ENCODE data around the gene RAB40AL.

DNA sequence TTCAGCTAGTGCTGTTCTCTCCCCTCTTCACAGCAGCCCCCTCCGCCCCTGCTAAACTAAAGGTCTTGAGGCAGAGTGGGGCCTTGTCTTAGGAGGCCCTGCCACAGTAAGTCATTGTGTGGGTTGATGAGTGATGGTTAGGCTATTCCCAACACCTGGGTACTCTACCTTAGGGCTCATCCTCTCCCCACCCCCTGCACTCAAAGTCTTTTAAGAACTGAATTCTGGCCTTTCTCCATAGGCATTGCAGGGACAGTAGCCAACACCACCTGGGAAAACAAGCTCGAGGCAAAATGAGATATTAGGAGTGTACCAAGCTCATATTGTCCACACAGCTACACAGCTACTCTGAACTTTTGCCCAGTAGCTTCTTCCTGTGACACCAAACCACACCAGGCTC is 42.5 kb downstream of the RAB40AL start:
- TF ChIP-seq CTCF (conservative IDR thresholded peaks at IDR 0.05; ENCODE audit: low read length) (no peak), EZH2phosphoT487 (IDR thresholded peaks at IDR 0.05; ENCODE audit: borderline replicate concordance, low read depth, low read length) (no peak)

Measured in OCI-LY7 (cell line).